Osteoblast (primary cell): ENCODE data around the gene FNDC3B. TPM values are rescaled to one million over a fixed set of nuclear protein-coding genes. Genes with fewer than 3 reads are reported as not detected.
A peak's percentile ranks its signal among the peaks of the same experiment; 100 is the strongest.

Source experiments
- DNase-seq: peaks from one replicate; pipeline ENCODE4 v3.0.0; 2011; ENCODE audit warnings: low spot score, mixed read lengths; ENCODE audit not compliant: insufficient read length; ENCODE audit errors: missing footprints
- H2AFZ ChIP-seq: 2 replicates; pipeline ENCODE4 v1.6.0; 2011; ENCODE audit warnings: mild to moderate bottlenecking, low read length
- H3K27ac ChIP-seq: 2 replicates; pipeline ENCODE4 v1.5.1; 2011; ENCODE audit warnings: mild to moderate bottlenecking, low read depth, low read length, moderate library complexity
- H3K27me3 ChIP-seq: 2 replicates; pipeline ENCODE4 v1.6.0; 2012; ENCODE audit warnings: mild to moderate bottlenecking, control low read depth, inconsistent platforms, low read length, moderate library complexity; ENCODE audit not compliant: insufficient read depth
- H3K36me3 ChIP-seq: 2 replicates; pipeline ENCODE4 v1.5.1; 2011; ENCODE audit warnings: mild to moderate bottlenecking, low read length, control low read depth, moderate library complexity; ENCODE audit not compliant: insufficient read depth
- H3K4me1 ChIP-seq: 2 replicates; pipeline ENCODE4 v1.5.1; 2011; ENCODE audit warnings: mild to moderate bottlenecking, low read length, control low read depth, moderate library complexity; ENCODE audit not compliant: insufficient read depth
- H3K4me2 ChIP-seq: 2 replicates; pipeline ENCODE4 v1.6.0; 2011; ENCODE audit warnings: mild to moderate bottlenecking, low read length; ENCODE audit not compliant: insufficient read depth
- H3K4me3 ChIP-seq: fragments of 200-600 bp; sonication (generic); 3 replicates; pipeline ENCODE4 v1.5.1; 2012; ENCODE audit warnings: mild to moderate bottlenecking, low read length, inconsistent platforms; ENCODE audit not compliant: insufficient read depth
- H3K79me2 ChIP-seq: 2 replicates; pipeline ENCODE4 v1.6.0; 2012; ENCODE audit warnings: mild to moderate bottlenecking, low read length, control low read depth, inconsistent platforms; ENCODE audit not compliant: insufficient read depth
- H3K9me3 ChIP-seq: 2 replicates; pipeline ENCODE4 v1.5.1; 2011; ENCODE audit warnings: low read depth, low read length, control low read depth
- H4K20me1 ChIP-seq: 2 replicates; pipeline ENCODE4 v1.6.0; 2012; ENCODE audit warnings: mild to moderate bottlenecking, low read length, control low read depth; ENCODE audit not compliant: insufficient read depth
- total RNA-seq: library from RNA; depleted of rRNA; stranded (reverse); fragments of >200 nt; gene quantifications from 2 replicates; pipeline ENCODE4 v1.2.3, GENCODE V29; 2012
- TF ChIP-seq, protein P1 (sequence below): IDR thresholded peaks from 2 replicates; pipeline ENCODE4 v1.5.1; 2011; ENCODE audit warnings: mild to moderate bottlenecking, low read depth, low read length, moderate library complexity; ENCODE audit errors: extremely low read depth

FNDC3B gene
- total RNA-seq, 1 donor, result 179 TPM

DNA sequence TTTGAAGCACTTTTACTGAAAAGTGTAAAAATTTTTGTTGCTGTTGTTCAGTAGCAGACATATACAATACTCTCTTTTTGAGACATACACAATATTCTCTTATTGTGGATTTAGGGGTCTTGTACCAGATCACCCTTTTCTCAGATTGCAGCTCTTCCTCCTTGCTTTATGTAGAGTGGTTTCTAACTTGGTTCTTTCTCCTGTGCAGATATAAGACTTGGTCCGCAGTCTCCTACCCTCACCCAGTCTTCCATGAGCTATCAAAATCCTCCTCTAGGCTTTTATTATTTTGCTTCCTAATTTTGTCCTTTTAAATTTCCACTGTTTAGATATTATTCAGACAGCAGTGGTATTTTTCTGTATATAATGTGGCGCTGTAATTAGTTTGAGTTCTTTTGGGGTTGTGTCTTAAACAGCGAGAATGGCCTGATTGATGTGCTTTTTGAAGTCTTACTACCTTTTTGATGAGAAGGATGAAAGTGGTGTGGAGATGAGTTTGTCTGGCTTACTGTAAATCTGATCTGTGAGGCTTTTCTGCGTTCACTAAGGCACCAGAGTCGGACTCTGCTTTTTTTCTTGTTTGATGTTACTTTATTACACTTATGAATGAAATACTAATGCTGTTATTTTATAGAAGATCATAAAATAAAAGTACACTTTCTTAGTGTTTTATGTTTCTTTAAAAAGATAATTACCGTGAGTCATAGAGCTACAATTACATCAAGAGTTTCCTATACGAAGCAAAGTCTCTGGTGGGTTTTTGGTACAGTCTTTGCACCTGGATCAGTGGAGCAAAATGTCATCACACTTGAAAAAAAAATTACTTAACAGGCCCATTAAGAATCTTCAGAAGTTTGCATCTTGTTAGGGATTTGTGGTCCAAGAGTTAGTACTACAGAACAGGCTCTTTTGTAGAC lies 27.8 kb downstream of the FNDC3B start:
- Histone ChIP-seq H3K27ac (peak overlapping the region; percentile 80), H3K36me3 (peaks cover 22% of the 10 kb centered on the region), H3K4me3 (no peak overlapping the region), H3K4me2 (peak overlapping the region; percentile 18), H4K20me1 (peaks cover 90% of the 10 kb centered on the region), H3K27me3 (no peaks in the 10 kb centered on the region), H3K79me2 (peaks cover 99% of the 10 kb centered on the region), H2AFZ (no peak overlapping the region), H3K9me3 (no peaks in the 10 kb centered on the region), H3K4me1 (peaks cover 58% of the 10 kb centered on the region)
- TF ChIP-seq, protein P1, sequence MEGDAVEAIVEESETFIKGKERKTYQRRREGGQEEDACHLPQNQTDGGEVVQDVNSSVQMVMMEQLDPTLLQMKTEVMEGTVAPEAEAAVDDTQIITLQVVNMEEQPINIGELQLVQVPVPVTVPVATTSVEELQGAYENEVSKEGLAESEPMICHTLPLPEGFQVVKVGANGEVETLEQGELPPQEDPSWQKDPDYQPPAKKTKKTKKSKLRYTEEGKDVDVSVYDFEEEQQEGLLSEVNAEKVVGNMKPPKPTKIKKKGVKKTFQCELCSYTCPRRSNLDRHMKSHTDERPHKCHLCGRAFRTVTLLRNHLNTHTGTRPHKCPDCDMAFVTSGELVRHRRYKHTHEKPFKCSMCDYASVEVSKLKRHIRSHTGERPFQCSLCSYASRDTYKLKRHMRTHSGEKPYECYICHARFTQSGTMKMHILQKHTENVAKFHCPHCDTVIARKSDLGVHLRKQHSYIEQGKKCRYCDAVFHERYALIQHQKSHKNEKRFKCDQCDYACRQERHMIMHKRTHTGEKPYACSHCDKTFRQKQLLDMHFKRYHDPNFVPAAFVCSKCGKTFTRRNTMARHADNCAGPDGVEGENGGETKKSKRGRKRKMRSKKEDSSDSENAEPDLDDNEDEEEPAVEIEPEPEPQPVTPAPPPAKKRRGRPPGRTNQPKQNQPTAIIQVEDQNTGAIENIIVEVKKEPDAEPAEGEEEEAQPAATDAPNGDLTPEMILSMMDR, result no peak
- no peak for DNase-seq

GRCh38 chr3:172067837-172068440 lies 28.6 kb downstream of the FNDC3B start:
- Histone ChIP-seq H3K9me3 (no peaks in the 10 kb centered on the region), H3K27me3 (no peaks in the 10 kb centered on the region), H3K27ac (peak overlapping the region; percentile 80), H3K36me3 (peaks cover 26% of the 10 kb centered on the region), H3K4me1 (peaks cover 58% of the 10 kb centered on the region), H3K4me2 (peak overlapping the region; percentile 18), H2AFZ (no peak overlapping the region), H3K4me3 (no peak overlapping the region), H4K20me1 (peaks cover 91% of the 10 kb centered on the region), H3K79me2 (peaks cover 99% of the 10 kb centered on the region)
- no peak for DNase-seq
- TF ChIP-seq, protein P1, result no peak

- Histone ChIP-seq H4K20me1 (peaks cover 92% of the 10 kb centered on the region), H3K36me3 (peaks cover 33% of the 10 kb centered on the region), H2AFZ (no peak overlapping the region), H3K27me3 (no peaks in the 10 kb centered on the region), H3K4me3 (no peak overlapping the region), H3K27ac (no peak overlapping the region), H3K9me3 (no peaks in the 10 kb centered on the region), H3K4me1 (peaks cover 65% of the 10 kb centered on the region), H3K4me2 (no peak overlapping the region), H3K79me2 (peaks cover 99% of the 10 kb centered on the region)
- TF ChIP-seq, protein P1, result no peak
- DNase-seq, result no peak
Measured at GRCh38 chr3:172068977-172069376, 29.6 kb downstream of the FNDC3B start.

DNA sequence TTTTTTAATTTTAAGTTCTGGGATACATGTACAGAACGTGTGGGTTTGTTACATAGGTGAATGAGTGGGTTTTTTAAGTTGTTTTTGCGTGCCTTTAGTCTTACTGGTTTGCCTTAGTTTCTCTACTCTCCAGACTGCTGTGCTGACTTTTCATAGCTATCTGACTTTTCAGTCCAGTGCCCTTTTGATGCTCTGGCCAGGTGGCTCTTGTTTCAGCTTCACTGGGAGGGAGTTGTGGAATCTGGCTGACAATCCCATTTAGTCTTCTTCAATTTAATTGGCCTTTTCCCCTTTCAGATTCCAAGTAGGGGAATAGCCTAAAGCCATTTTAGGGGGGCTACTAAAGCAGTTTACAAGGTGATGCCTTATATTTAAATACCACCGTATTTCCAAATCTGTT lies 30.1 kb downstream of the FNDC3B start:
- peaks cover 34% of the 10 kb centered on the region for H3K36me3 ChIP-seq
- DNase-seq, result no peak
- TF ChIP-seq, protein P1, result no peak
- no peak overlapping the region for H2AFZ ChIP-seq
- H3K4me2 ChIP-seq, result peak overlapping the region; percentile 28
- peaks cover 94% of the 10 kb centered on the region for H4K20me1 ChIP-seq
- no peaks in the 10 kb centered on the region for H3K27me3 ChIP-seq
- no peaks in the 10 kb centered on the region for H3K9me3 ChIP-seq
- no peak overlapping the region for H3K27ac ChIP-seq
- no peak overlapping the region for H3K4me3 ChIP-seq
- peaks cover 99% of the 10 kb centered on the region for H3K79me2 ChIP-seq
- peaks cover 69% of the 10 kb centered on the region for H3K4me1 ChIP-seq
